ENCODE measurements around the gene AGAP9.
"Not testable (repeated sequence)": the region's sequence is repeated elsewhere in the genome, so short reads cannot be mapped to it uniquely, and the experiment has no call there.

The AGAP9 gene

DNA sequence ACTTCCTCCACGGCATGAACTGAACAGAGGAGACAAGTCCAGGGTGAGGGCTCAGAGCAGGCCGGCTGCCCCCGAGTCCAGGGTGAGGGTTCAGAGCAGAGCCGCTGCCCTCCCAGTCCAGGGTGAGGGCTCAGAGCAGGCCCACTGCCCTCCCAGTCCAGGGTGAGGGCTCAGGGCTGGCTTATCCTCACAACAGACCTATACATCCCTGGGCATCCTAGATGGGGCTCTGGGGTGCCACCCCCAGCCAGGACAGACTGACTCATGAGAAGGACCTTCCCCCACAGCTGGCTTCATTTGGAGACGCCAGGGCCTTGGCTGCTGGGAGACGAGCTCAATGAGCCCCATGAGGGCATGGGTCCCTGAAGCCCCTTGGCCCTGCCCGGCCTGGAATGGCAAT lies 33.8 kb downstream of the AGAP9 start:
- H3K9ac ChIP-seq (ENCODE audit: low read depth in 1 of 2, low read length in 2 of 2); H3K4me3 ChIP-seq (ENCODE audit: low read depth in 1 of 2, low read length in 2 of 2); H3K36me3 ChIP-seq (ENCODE audit: control insufficient read depth in 1 of 2, insufficient read depth in 2 of 2, low read length in 2 of 2); H3K27ac ChIP-seq (ENCODE audit: low read depth, low read length); H3K9me3 ChIP-seq (ENCODE audit: control insufficient read depth in 1 of 2, low read length in 2 of 2); H3K27me3 ChIP-seq (ENCODE audit: control insufficient read depth in 1 of 2, insufficient read depth in 2 of 2, low read length in 2 of 2); H3K4me1 ChIP-seq (ENCODE audit: control insufficient read depth in 1 of 2, insufficient read depth in 2 of 2, low read length in 2 of 2): not testable (repeated sequence)

DNA sequence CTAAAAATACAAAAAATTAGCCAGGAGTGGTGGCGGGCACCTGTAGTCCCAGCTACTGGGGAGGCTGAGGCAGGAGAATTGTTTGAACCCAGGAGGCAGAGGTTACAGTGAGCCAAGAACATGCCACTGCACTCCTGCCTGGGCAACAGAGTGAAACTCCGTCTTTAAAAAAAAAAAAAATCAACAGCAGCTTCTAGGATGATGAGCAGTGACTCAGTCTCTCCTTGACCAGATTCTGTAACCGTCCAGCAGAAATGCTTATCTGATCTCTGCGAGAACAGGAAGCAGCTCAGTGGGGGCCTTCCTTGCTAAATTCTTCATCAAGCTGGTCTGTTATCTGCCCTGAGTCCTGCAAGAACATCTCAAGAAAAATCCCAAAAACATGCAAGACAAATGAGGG lies 37.5 kb downstream of the AGAP9 start:
- H3K4me1 ChIP-seq (ENCODE audit: control insufficient read depth in 1 of 2, insufficient read depth in 2 of 2, low read length in 2 of 2); H3K27ac ChIP-seq (ENCODE audit: low read depth, low read length); H3K4me3 ChIP-seq (ENCODE audit: low read depth in 1 of 2, low read length in 2 of 2); H3K27me3 ChIP-seq (ENCODE audit: control insufficient read depth in 1 of 2, insufficient read depth in 2 of 2, low read length in 2 of 2); H3K36me3 ChIP-seq (ENCODE audit: control insufficient read depth in 1 of 2, insufficient read depth in 2 of 2, low read length in 2 of 2); H3K9ac ChIP-seq (ENCODE audit: low read depth in 1 of 2, low read length in 2 of 2); H3K9me3 ChIP-seq (ENCODE audit: control insufficient read depth in 1 of 2, low read length in 2 of 2): not testable (repeated sequence)

DNA sequence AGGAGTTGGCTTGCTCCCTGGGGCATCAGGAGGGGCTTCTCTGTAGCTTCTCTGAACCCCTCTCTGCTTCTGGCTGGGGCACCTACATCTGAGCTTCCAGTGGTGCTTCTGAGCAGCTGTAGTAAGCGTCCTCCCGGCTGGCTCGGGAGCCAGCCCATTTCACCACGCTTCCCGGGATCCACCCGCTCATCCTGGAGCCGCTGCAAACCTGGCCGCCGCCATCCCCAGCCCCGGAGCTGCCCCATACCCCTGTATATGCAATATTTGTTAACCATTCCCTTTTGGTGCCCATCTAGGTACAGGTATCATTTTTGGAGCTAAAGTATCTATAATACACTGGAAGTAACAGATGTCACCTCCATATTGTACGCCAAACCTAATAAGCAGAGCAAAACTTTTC lies 38.7 kb downstream of the AGAP9 start:
- not testable (repeated sequence) for H3K27ac ChIP-seq (ENCODE audit: low read depth, low read length)

GRCh38 chr10:47483923-47484322 lies 39.5 kb downstream of the AGAP9 start, which contains the start of gene ANXA8:
Gene ANXA8, minus strand, starts transcription at chr10:47484115. Its CDS starts 182 bp downstream, at chr10:47483933.
- not testable (repeated sequence) for H3K9ac ChIP-seq (ENCODE audit: low read depth in 1 of 2, low read length in 2 of 2); H3K27ac ChIP-seq (ENCODE audit: low read depth, low read length); H3K36me3 ChIP-seq (ENCODE audit: control insufficient read depth in 1 of 2, insufficient read depth in 2 of 2, low read length in 2 of 2); H3K27me3 ChIP-seq (ENCODE audit: control insufficient read depth in 1 of 2, insufficient read depth in 2 of 2, low read length in 2 of 2); H3K9me3 ChIP-seq (ENCODE audit: control insufficient read depth in 1 of 2, low read length in 2 of 2); H3K4me3 ChIP-seq (ENCODE audit: low read depth in 1 of 2, low read length in 2 of 2); H3K4me1 ChIP-seq (ENCODE audit: control insufficient read depth in 1 of 2, insufficient read depth in 2 of 2, low read length in 2 of 2)

More for the DNA sequence above, 38.7 kb downstream of the AGAP9 start:
- H3K9me3 ChIP-seq (ENCODE audit: control insufficient read depth in 1 of 2, low read length in 2 of 2); H3K27me3 ChIP-seq (ENCODE audit: control insufficient read depth in 1 of 2, insufficient read depth in 2 of 2, low read length in 2 of 2); H3K9ac ChIP-seq (ENCODE audit: low read depth in 1 of 2, low read length in 2 of 2); H3K4me3 ChIP-seq (ENCODE audit: low read depth in 1 of 2, low read length in 2 of 2); H3K36me3 ChIP-seq (ENCODE audit: control insufficient read depth in 1 of 2, insufficient read depth in 2 of 2, low read length in 2 of 2); H3K4me1 ChIP-seq (ENCODE audit: control insufficient read depth in 1 of 2, insufficient read depth in 2 of 2, low read length in 2 of 2): not testable (repeated sequence)

DNA sequence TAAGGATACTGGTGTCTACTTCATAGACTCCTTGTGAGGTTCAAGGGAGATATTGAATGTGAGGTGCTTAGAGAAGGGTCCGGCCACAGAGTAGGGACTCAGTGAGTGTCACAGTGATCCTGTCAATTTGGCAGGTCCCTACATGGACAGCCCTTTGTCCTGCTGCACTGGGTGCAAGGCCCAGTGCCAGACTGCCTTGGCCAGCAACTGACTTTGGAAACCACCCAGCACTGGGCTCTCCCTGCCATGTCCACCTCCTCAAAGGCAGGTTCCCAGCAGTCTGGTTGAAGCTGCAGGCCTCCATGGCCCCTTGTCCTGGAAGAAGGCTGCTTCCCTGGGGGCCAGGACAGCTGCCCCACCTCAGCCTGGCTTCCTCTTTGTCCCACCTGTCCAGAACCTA lies 41.1 kb downstream of the AGAP9 start:
- not testable (repeated sequence) for H3K9ac ChIP-seq (ENCODE audit: low read depth in 1 of 2, low read length in 2 of 2); H3K4me3 ChIP-seq (ENCODE audit: low read depth in 1 of 2, low read length in 2 of 2); H3K9me3 ChIP-seq (ENCODE audit: control insufficient read depth in 1 of 2, low read length in 2 of 2); H3K27me3 ChIP-seq (ENCODE audit: control insufficient read depth in 1 of 2, insufficient read depth in 2 of 2, low read length in 2 of 2); H3K4me1 ChIP-seq (ENCODE audit: control insufficient read depth in 1 of 2, insufficient read depth in 2 of 2, low read length in 2 of 2); H3K27ac ChIP-seq (ENCODE audit: low read depth, low read length); H3K36me3 ChIP-seq (ENCODE audit: control insufficient read depth in 1 of 2, insufficient read depth in 2 of 2, low read length in 2 of 2)

DNA sequence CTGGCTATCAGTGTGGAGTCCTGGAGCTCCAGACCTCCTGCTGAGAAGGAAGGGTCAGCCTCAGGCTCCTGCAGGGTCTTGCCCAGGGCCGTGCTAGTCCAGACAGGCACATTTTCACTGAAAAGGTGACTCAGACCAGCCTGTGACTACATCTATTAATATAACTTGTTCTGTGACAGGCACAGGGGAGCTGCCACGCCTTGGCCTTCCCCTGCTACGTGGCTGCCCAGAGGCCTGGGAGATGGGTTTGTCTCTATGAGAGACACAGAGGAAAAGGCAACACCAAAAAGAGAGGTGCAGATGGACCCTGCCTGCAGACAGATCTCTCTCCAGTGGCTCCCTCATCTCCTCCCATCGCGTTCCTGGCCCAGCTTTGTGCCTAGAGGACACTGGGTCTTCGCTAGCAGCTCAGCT lies 41.7 kb downstream of the AGAP9 start:
- not testable (repeated sequence) for H3K9me3 ChIP-seq (ENCODE audit: control insufficient read depth in 1 of 2, low read length in 2 of 2); H3K9ac ChIP-seq (ENCODE audit: low read depth in 1 of 2, low read length in 2 of 2); H3K4me3 ChIP-seq (ENCODE audit: low read depth in 1 of 2, low read length in 2 of 2); H3K27ac ChIP-seq (ENCODE audit: low read depth, low read length); H3K4me1 ChIP-seq (ENCODE audit: control insufficient read depth in 1 of 2, insufficient read depth in 2 of 2, low read length in 2 of 2); H3K36me3 ChIP-seq (ENCODE audit: control insufficient read depth in 1 of 2, insufficient read depth in 2 of 2, low read length in 2 of 2); H3K27me3 ChIP-seq (ENCODE audit: control insufficient read depth in 1 of 2, insufficient read depth in 2 of 2, low read length in 2 of 2)

- H3K36me3 ChIP-seq (ENCODE audit: control insufficient read depth in 1 of 2, insufficient read depth in 2 of 2, low read length in 2 of 2); H3K9ac ChIP-seq (ENCODE audit: low read depth in 1 of 2, low read length in 2 of 2); H3K4me1 ChIP-seq (ENCODE audit: control insufficient read depth in 1 of 2, insufficient read depth in 2 of 2, low read length in 2 of 2); H3K27me3 ChIP-seq (ENCODE audit: control insufficient read depth in 1 of 2, insufficient read depth in 2 of 2, low read length in 2 of 2); H3K9me3 ChIP-seq (ENCODE audit: control insufficient read depth in 1 of 2, low read length in 2 of 2); H3K4me3 ChIP-seq (ENCODE audit: low read depth in 1 of 2, low read length in 2 of 2); H3K27ac ChIP-seq (ENCODE audit: low read depth, low read length): not testable (repeated sequence)
These were observed 42.2 kb downstream of the AGAP9 start for GRCh38 chr10:47481182-47481766.

GRCh38 chr10:47480133-47480532 lies 43.3 kb downstream of the AGAP9 start:
- H3K9me3 ChIP-seq (ENCODE audit: control insufficient read depth in 1 of 2, low read length in 2 of 2); H3K27me3 ChIP-seq (ENCODE audit: control insufficient read depth in 1 of 2, insufficient read depth in 2 of 2, low read length in 2 of 2); H3K4me1 ChIP-seq (ENCODE audit: control insufficient read depth in 1 of 2, insufficient read depth in 2 of 2, low read length in 2 of 2); H3K9ac ChIP-seq (ENCODE audit: low read depth in 1 of 2, low read length in 2 of 2); H3K4me3 ChIP-seq (ENCODE audit: low read depth in 1 of 2, low read length in 2 of 2); H3K27ac ChIP-seq (ENCODE audit: low read depth, low read length); H3K36me3 ChIP-seq (ENCODE audit: control insufficient read depth in 1 of 2, insufficient read depth in 2 of 2, low read length in 2 of 2): not testable (repeated sequence)

- not testable (repeated sequence) for H3K4me1 ChIP-seq (ENCODE audit: control insufficient read depth in 1 of 2, insufficient read depth in 2 of 2, low read length in 2 of 2); H3K9ac ChIP-seq (ENCODE audit: low read depth in 1 of 2, low read length in 2 of 2)
These were observed 45.3 kb downstream of the AGAP9 start for GRCh38 chr10:47478114-47478513.

GRCh38 chr10:47477078-47477477 lies 46.4 kb downstream of the AGAP9 start:
- not testable (repeated sequence) for H3K27ac ChIP-seq (ENCODE audit: low read depth, low read length); H3K4me3 ChIP-seq (ENCODE audit: low read depth in 1 of 2, low read length in 2 of 2); H3K36me3 ChIP-seq (ENCODE audit: control insufficient read depth in 1 of 2, insufficient read depth in 2 of 2, low read length in 2 of 2); H3K9ac ChIP-seq (ENCODE audit: low read depth in 1 of 2, low read length in 2 of 2); H3K27me3 ChIP-seq (ENCODE audit: control insufficient read depth in 1 of 2, insufficient read depth in 2 of 2, low read length in 2 of 2); H3K4me1 ChIP-seq (ENCODE audit: control insufficient read depth in 1 of 2, insufficient read depth in 2 of 2, low read length in 2 of 2); H3K9me3 ChIP-seq (ENCODE audit: control insufficient read depth in 1 of 2, low read length in 2 of 2)

More at GRCh38 chr10:47478114-47478513, 45.3 kb downstream of the AGAP9 start:
- not testable (repeated sequence) for H3K4me3 ChIP-seq (ENCODE audit: low read depth in 1 of 2, low read length in 2 of 2); H3K27ac ChIP-seq (ENCODE audit: low read depth, low read length); H3K9me3 ChIP-seq (ENCODE audit: control insufficient read depth in 1 of 2, low read length in 2 of 2); H3K36me3 ChIP-seq (ENCODE audit: control insufficient read depth in 1 of 2, insufficient read depth in 2 of 2, low read length in 2 of 2); H3K27me3 ChIP-seq (ENCODE audit: control insufficient read depth in 1 of 2, insufficient read depth in 2 of 2, low read length in 2 of 2)

DNA sequence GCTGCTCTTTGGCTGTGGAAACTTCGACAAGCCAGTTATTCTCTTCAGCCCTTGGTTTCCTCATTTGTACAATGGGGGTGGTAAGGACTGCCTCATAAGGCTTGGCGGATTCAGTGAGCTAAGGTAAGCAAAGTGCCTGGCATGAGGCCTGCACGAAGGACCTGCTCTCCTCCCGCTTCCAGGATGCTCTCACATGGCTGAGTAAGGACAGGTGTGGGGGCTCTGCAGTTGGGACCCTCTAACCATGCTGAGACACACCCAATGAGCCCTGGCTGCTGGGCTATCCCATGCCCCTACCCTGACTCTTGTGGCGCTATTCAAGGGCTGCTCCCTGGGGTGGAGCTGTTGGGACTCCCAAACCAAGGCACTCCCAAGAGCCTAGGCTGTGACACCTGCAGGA lies 48.3 kb downstream of the AGAP9 start:
- H3K36me3 ChIP-seq (ENCODE audit: control insufficient read depth in 1 of 2, insufficient read depth in 2 of 2, low read length in 2 of 2); H3K9me3 ChIP-seq (ENCODE audit: control insufficient read depth in 1 of 2, low read length in 2 of 2); H3K4me3 ChIP-seq (ENCODE audit: low read depth in 1 of 2, low read length in 2 of 2); H3K9ac ChIP-seq (ENCODE audit: low read depth in 1 of 2, low read length in 2 of 2); H3K27me3 ChIP-seq (ENCODE audit: control insufficient read depth in 1 of 2, insufficient read depth in 2 of 2, low read length in 2 of 2); H3K4me1 ChIP-seq (ENCODE audit: control insufficient read depth in 1 of 2, insufficient read depth in 2 of 2, low read length in 2 of 2); H3K27ac ChIP-seq (ENCODE audit: low read depth, low read length): not testable (repeated sequence)

Data from duodenal mucosa (tissue), 2 donors.